Measurements from ENCODE around the gene TCTN2. TPM values are rescaled to one million over a fixed set of nuclear protein-coding genes. Genes with fewer than 3 reads are reported as not detected.

Gene TCTN2
- total and polyA plus RNA-seq, 2 of the 8 experiments (the other 6 are each of a cell fraction or from before 2014, with no cell fraction given), result 7.5 to 8.4 TPM

DNA sequence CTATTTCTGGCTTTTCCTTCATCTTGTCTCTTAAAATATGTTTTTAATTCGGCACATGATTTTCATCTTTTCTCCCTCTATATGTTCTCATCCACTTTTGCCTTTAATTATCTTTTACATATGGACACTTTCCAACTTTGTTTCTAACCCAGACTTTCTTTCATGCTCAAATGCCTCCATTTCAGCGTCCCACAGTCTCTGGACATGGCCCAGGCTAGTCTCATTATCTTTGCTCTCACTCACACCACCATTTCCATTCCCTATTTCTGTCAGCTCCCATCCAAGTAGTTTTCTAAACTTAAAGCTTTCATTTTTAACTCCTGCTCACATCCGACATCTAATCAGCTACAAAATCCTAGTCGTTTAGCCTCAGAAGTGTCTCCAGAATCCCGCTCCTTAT lies 22.5 kb upstream of the TCTN2 start:
- H4K5ac ChIP-seq (ENCODE audit: insufficient read length, low read depth, low read length), result no peak overlapping the region
- no peak overlapping the region for H2BK20ac ChIP-seq (ENCODE audit: low read length)
- CTCF ChIA-PET (ENCODE audit: partially characterized antibody), result interaction anchor here (1.4 kb wide), 1 partner anchor 113 kb away, joined by 3 read pairs; the partner anchor contains the start of gene DNAH10
- H2AFZ ChIP-seq (ENCODE audit: low read length), result no peak overlapping the region
- no peak overlapping the region for H3K18ac ChIP-seq (ENCODE audit: extremely low read depth, low read length)
- H4K20me1 ChIP-seq (replicated peaks in 1 of 2; ENCODE audit: control insufficient read depth in 1 of 2, insufficient read depth in 2 of 2, low read length in 2 of 2), result no peaks in the 10 kb centered on the region
- no peaks in the 10 kb centered on the region; the same call in 1 of the 2 replicates for H3K79me1 ChIP-seq (ENCODE audit: low read depth, low read length)
- no peak overlapping the region for H4K91ac ChIP-seq (replicated peaks; ENCODE audit: insufficient read length, low read length)
- DNase-seq (ENCODE audit: low read depth in 1 of 2, low spot score in 2 of 2) (no peak), FAIRE-seq (no peak)
- H2BK15ac ChIP-seq (ENCODE audit: low read length), result no peak overlapping the region
- no peak overlapping the region for H3K9ac ChIP-seq (replicated peaks in 1 of 4; ENCODE audit: extremely low read depth in 1 of 4, low read depth in 3 of 4, low read length in 3 of 4)
- no peak overlapping the region for H2AK5ac ChIP-seq (ENCODE audit: low read depth, low read length)
- H3K36me3 ChIP-seq (ENCODE audit: control insufficient read depth in 2 of 4, insufficient read depth in 4 of 4, low read length in 3 of 4), result peaks cover 5 to 39% (median 18%) of the 10 kb centered on the region in 4 experiments; a peak in 7 of 8 replicates
- TF ChIP-seq, protein P1, sequence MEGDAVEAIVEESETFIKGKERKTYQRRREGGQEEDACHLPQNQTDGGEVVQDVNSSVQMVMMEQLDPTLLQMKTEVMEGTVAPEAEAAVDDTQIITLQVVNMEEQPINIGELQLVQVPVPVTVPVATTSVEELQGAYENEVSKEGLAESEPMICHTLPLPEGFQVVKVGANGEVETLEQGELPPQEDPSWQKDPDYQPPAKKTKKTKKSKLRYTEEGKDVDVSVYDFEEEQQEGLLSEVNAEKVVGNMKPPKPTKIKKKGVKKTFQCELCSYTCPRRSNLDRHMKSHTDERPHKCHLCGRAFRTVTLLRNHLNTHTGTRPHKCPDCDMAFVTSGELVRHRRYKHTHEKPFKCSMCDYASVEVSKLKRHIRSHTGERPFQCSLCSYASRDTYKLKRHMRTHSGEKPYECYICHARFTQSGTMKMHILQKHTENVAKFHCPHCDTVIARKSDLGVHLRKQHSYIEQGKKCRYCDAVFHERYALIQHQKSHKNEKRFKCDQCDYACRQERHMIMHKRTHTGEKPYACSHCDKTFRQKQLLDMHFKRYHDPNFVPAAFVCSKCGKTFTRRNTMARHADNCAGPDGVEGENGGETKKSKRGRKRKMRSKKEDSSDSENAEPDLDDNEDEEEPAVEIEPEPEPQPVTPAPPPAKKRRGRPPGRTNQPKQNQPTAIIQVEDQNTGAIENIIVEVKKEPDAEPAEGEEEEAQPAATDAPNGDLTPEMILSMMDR (IDR thresholded peaks at IDR 0.05; ENCODE audit: control extremely low read depth in 1 of 3, insufficient read depth in 1 of 3, low read depth in 1 of 3, low read length in 3 of 3), result no peak
- TF ChIP-seq GTF2F1 (IDR thresholded peaks at IDR 0.05; ENCODE audit: borderline replicate concordance, low read depth, low read length), result no peak
- no peak for TF ChIP-seq SRF (IDR thresholded peaks at IDR 0.05; ENCODE audit: low read depth, low read length)
- TF ChIP-seq JUN (IDR thresholded peaks at IDR 0.05; ENCODE audit: low read depth, low read length), result no peak
- TF ChIP-seq NANOG (IDR thresholded peaks at IDR 0.05; ENCODE audit: insufficient read depth, low read depth, low read length, poor library complexity, severe bottlenecking), result no peak
- TF ChIP-seq TEAD4 (IDR thresholded peaks at IDR 0.05; ENCODE audit: low read depth, low read length), result no peak
- no peak for TF ChIP-seq MAFK (IDR thresholded peaks at IDR 0.05; ENCODE audit: low read depth, low read length)
- no peak for TF ChIP-seq GABPA (IDR thresholded peaks at IDR 0.05; ENCODE audit: borderline replicate concordance, insufficient read depth, low read length)
- TF ChIP-seq ASH2L (IDR thresholded peaks at IDR 0.05; ENCODE audit: low read length), result no peak
- no peak overlapping the region for H3K4me2 ChIP-seq (ENCODE audit: insufficient read depth in 1 of 2, low read depth in 2 of 2, low read length in 2 of 2)
- no peaks in the 10 kb centered on the region for H3K9me3 ChIP-seq (ENCODE audit: insufficient read depth in 2 of 2, low read depth in 1 of 2, low read length in 1 of 2)
- H3K4me3 ChIP-seq (ENCODE audit: extremely low read depth in 1 of 4, insufficient read depth in 2 of 4, low read depth in 3 of 4, low read length in 4 of 4), result no peak overlapping the region
- no peak overlapping the region for H4K8ac ChIP-seq (ENCODE audit: extremely low read depth, insufficient read depth, low read length)
- no peaks in the 10 kb centered on the region for H3K23me2 ChIP-seq (ENCODE audit: low read depth, low read length)
- H3K27ac ChIP-seq (ENCODE audit: low read depth, low read length), result no peak overlapping the region
- no peak overlapping the region for H2BK5ac ChIP-seq (ENCODE audit: low read depth, low read length)
- no peak overlapping the region for H3K14ac ChIP-seq (ENCODE audit: insufficient read length)
- no peak overlapping the region for H2BK12ac ChIP-seq (ENCODE audit: low read depth, low read length)
- no peaks in the 10 kb centered on the region for H3K79me2 ChIP-seq (ENCODE audit: control insufficient read depth in 1 of 2, insufficient read depth in 2 of 2, low read length in 2 of 2)
- POLR2A ChIA-PET (ENCODE audit: partially characterized antibody), result interaction anchor here (1.2 kb wide), 1 partner anchor 25 kb away, joined by 3 read pairs; no protein-coding TSS in a partner anchor
- H3K23ac ChIP-seq (ENCODE audit: insufficient read length), result no peak overlapping the region
- no peak overlapping the region for H3K4ac ChIP-seq (replicated peaks; ENCODE audit: insufficient read length, low read depth, low read length)
- no peaks in the 10 kb centered on the region for H3K27me3 ChIP-seq (replicated peaks in 1 of 4; ENCODE audit: control insufficient read depth in 3 of 4, extremely low read depth in 1 of 4, insufficient read depth in 3 of 4, low read length in 3 of 4)
- no peak overlapping the region for H3K56ac ChIP-seq (replicated peaks; ENCODE audit: insufficient read length, low read depth, low read length)
- no peaks in the 10 kb centered on the region for H3K4me1 ChIP-seq (replicated peaks in 1 of 4; ENCODE audit: control insufficient read depth in 3 of 4, insufficient read depth in 4 of 4, low read length in 3 of 4)
- WGBS, 2 experiments (ENCODE audit: extremely low coverage in 1 of 2, insufficient coverage in 1 of 2, insufficient read length in 1 of 2, insufficient replicate concordance in 2 of 2, low coverage in 1 of 2, low lambda C conversion rate in 2 of 2, missing lambda C conversion rate in 1 of 2), result 86% methylated on average over 5 of the region's 5 CpGs; no CpG with 5 or more reads in 1 of the 2 experiments
- H2BK120ac ChIP-seq (replicated peaks; ENCODE audit: low read depth, low read length), result no peak overlapping the region

Data from H1 (cell line).